ENCODE data around the gene PIK3R5.

GRCh38 chr17:8889458-8890210 is 75.9 kb downstream of the PIK3R5 start:
- TF ChIP-seq POLR2AphosphoS2 (conservative IDR thresholded peaks at IDR 0.05; ENCODE audit: low read length), result no peak
- no peak for TF ChIP-seq MYC (IDR thresholded peaks at IDR 0.05; ENCODE audit: borderline replicate concordance, low read length)
- TF ChIP-seq HEYL (CRISPR knock-in tag; IDR thresholded peaks at IDR 0.05), result no peak
- TF ChIP-seq CTCF (IDR thresholded peaks at IDR 0.05), result no peak
- no peak for TF ChIP-seq CEBPB (IDR thresholded peaks at IDR 0.05)
- TF ChIP-seq POLR2A (IDR thresholded peaks at IDR 0.05; ENCODE audit: low read length), result no peak

Measured in A549 (cell line).